Coronary artery (tissue), 2 donors: ENCODE measurements around the gene GRID1.

Experiments
- DNase-seq: peaks from one replicate; pipeline ENCODE4 v3.0.0-alpha.2; 2017; ENCODE audit warnings: low spot score
- H3K27ac ChIP-seq, 2 donors: fragments of 200-600 bp; sonication (generic); one replicate each; pipeline ENCODE4 v1.5.1; 2016 to 2019
- H3K4me3 ChIP-seq: fragments of 200-600 bp; sonication (generic); 2 replicates; pipeline ENCODE4 v1.5.1; 2016; ENCODE audit warnings: mild to moderate bottlenecking, moderate library complexity
- TF ChIP-seq, protein P1 (sequence below): fragments of 200-600 bp; sonication (generic); IDR thresholded peaks from one replicate; pipeline ENCODE4 v1.5.1; 2019; ENCODE audit warnings: antibody characterized with exemption

GRID1 gene

DNA sequence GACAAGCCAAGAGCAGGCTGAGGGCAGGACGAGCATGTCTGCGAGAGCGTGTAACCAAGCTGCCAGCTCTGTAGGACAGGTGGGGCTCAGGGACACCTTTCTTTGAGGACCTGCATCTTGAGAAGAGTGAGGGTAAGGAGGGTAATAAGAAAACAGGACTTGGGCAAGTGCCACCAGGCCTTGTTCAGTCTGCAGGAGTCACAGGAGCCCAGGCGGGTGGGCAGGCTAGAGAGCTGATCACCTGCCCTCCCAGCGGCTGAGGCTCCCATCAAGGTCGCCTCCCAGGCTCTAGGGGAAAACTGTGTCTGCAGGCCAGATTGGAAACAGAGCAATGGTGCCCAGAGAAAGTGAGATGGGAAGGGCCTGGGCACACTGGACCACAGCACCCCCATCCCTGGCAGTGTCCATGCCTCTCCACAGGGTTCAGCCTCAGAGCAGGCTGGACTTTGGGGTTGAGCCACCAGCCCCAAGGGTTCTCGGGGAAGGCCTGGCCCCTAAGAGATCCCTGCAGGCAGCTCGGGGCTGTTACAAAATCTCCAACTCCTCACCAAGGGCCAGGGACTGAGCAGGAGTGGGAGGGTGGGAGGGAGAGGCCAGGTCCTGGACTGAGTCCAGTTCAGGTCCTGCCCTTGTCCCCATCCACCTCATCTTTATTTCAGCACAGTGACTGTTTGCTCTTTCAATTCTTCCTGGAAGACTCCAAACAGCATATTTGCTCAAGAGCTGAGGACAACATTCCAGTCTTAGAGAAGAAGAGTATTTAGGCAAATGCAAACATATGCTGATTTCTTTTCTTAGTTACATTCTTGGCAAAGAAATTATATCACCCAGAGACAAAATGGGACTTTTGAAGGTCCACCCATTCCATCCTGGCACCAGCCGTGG, 161.9 kb downstream of the GRID1 start:
- Histone ChIP-seq H3K27ac (no peak overlapping the region), H3K4me3 (no peak overlapping the region)
- TF ChIP-seq, protein P1, sequence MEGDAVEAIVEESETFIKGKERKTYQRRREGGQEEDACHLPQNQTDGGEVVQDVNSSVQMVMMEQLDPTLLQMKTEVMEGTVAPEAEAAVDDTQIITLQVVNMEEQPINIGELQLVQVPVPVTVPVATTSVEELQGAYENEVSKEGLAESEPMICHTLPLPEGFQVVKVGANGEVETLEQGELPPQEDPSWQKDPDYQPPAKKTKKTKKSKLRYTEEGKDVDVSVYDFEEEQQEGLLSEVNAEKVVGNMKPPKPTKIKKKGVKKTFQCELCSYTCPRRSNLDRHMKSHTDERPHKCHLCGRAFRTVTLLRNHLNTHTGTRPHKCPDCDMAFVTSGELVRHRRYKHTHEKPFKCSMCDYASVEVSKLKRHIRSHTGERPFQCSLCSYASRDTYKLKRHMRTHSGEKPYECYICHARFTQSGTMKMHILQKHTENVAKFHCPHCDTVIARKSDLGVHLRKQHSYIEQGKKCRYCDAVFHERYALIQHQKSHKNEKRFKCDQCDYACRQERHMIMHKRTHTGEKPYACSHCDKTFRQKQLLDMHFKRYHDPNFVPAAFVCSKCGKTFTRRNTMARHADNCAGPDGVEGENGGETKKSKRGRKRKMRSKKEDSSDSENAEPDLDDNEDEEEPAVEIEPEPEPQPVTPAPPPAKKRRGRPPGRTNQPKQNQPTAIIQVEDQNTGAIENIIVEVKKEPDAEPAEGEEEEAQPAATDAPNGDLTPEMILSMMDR, result no peak
- no peak for DNase-seq

DNA sequence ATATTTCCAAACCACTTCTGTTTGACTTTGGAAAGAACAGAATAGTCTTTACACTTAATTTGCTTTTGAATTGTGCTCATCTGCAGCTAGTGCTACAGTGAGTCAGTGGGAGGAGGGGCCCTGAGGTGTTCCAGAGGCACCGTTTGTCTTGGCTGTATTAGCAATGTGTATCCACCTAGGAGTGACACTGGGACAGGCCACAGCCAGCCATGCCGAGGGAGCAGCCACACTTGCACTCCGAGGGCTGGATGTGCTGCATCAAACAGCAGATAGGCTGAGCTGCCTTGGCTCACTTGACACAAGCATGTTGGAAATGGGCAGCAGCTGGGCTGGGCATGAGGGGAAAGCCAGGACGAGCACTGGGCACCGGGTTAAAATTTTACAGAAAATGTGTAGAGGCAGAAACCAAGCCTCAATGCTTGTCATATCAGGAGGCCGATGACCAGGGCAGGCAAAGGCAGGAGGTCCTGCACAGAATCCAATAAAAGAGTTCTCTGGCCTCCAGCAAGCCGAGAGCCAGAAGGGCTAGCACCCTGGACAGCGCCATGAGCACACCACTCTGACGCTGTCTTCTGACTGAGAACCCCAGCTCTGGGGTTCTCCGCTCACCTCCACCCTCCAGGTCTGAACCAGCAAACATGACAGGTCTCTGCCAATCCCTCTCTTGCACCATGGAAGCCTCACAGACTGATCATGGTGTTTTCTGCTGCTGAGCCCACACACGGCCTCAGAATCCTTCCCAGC, 163.3 kb downstream of the GRID1 start:
- H3K27ac ChIP-seq, result no peak overlapping the region
- TF ChIP-seq, protein P1, result no peak
- DNase-seq, result no peak
- no peak overlapping the region for H3K4me3 ChIP-seq

DNA sequence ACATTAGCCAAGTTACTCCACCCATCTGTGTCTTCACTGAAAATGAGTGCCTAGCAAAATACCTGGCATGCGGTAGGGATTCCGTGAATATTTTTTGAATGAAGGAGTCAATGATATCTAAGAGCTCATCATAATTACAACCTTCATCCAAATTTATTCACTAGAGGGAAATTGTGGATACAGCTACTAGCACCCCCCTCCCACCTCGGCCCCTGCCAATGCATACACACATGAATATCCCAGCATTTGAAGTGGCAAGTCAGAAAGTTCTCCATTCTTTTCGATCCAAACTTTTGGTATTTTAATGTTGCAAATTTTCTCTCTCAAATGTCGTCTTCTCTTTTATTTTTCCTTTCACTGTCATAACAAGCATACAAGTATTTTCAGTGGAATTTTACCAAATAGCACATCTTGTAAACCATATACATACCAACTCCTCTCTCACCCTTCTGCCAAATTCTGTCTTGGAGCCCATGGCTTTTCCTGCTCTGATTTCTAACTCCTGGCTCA, 164.3 kb downstream of the GRID1 start:
- Histone ChIP-seq H3K27ac (no peak overlapping the region), H3K4me3 (no peak overlapping the region)
- TF ChIP-seq, protein P1, result no peak
- DNase-seq, result no peak

DNA sequence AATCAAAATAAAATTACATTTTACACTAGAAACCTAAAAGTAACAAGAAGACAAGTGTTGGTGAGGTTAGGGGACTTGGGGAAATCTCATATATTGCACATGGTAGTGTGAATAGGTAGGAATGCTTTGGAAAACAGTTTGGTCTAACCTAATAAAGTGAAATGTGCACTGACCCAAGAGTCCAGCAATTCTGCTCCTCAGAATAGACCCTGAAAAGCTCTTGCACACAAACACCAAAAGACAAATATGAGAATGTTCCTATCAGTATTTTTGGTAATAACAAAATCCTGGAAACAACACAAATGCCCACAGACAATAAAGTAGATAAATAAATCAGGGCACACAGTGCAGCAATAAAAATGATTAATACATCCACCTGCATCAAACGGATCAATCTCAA, 165.7 kb downstream of the GRID1 start:
- H3K27ac ChIP-seq, result no peak overlapping the region
- no peak overlapping the region for H3K4me3 ChIP-seq
- no peak for DNase-seq
- TF ChIP-seq, protein P1, result no peak

DNA sequence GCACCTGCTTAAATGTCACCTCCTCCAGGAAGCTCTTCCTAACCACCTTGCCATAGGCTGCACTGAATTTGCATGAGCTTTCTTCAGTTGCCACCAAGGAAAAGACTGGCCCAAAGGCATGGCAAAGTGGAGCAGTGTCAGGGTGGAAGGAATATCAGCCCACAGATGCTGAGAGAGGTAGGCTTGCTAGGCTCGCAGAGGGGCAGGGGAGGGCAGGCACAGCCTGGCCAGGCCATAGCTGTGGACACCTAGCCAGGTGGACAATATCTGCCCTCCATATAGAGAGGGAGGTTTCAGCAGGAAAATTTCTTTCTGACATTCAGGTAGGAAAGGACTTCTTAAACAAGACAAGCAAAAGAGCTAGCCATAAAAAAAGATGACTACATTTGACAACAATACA, 166.3 kb downstream of the GRID1 start:
- no peak for DNase-seq
- Histone ChIP-seq H3K27ac (no peak overlapping the region), H3K4me3 (no peak overlapping the region)
- TF ChIP-seq, protein P1, result no peak

DNA sequence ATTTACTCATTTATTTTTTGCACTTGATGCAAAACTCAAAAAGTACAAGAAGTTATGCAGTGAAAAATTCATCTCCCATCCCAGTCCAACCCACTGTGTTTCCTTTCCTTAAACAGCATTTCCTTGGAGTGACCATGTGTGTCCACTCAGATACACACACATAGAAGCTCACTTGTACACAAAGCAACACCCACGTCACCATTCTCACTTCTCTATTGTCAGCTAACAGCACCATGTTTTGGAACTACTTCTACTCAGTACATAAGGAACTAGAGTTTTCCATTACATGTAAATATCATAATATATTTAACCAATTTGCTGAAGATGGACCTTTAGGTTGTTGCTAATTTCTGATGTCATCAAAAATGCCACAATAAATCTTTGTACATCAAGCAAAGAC, 167.6 kb downstream of the GRID1 start:
- no peak for DNase-seq
- TF ChIP-seq, protein P1, result no peak
- Histone ChIP-seq H3K27ac (no peak overlapping the region), H3K4me3 (no peak overlapping the region)
